Measurements from ENCODE around the gene GNL3L. TPM values are rescaled to one million over a fixed set of nuclear protein-coding genes. Genes with fewer than 3 reads are reported as not detected.
"Not testable (repeated sequence)": the region's sequence is repeated elsewhere in the genome, so short reads cannot be mapped to it uniquely, and the experiment has no call there.

The GNL3L gene
- total and polyA plus RNA-seq, 8 donors: 3.0 to 60.7 (median 15.7) TPM

GRCh38 chrX:54540289-54540688 is 10.3 kb downstream of the GNL3L start:
- peaks cover 0 to 6% (median 0%) of the 10 kb centered on the region in 4 donors for H3K9me3 ChIP-seq
- no peak overlapping the region for H3K27ac ChIP-seq
- TF ChIP-seq EP300 (IDR thresholded peaks at IDR 0.05): no peak
- no peak for TF ChIP-seq POLR2A (IDR thresholded peaks at IDR 0.05)
- TF ChIP-seq CTCF (IDR thresholded peaks at IDR 0.05): no peak
- no peak for TF ChIP-seq POLR2AphosphoS5 (IDR thresholded peaks at IDR 0.05)
- no peak overlapping the region for H3K4me3 ChIP-seq
- WGBS, 5 donors: 70 to 95% (median 90%) methylated on average over 4 of the region's 4 CpGs
- H3K36me3 ChIP-seq: peaks cover 10 to 80% (median 79%) of the 10 kb centered on the region in 4 donors
- DNase-seq: peak in 1 of 2 donors; percentile 15
- no peaks in the 10 kb centered on the region for H3K27me3 ChIP-seq
- no peaks in the 10 kb centered on the region for H3K4me1 ChIP-seq
- intact Hi-C loops (cut with DNase I; ENCODE audit: low total_unique reads): no loop called here

- H3K27ac ChIP-seq; DNase-seq; intact Hi-C loops (cut with DNase I; ENCODE audit: low total_unique reads); H3K4me1 ChIP-seq; H3K4me3 ChIP-seq; H3K27me3 ChIP-seq; H3K9me3 ChIP-seq: not testable (repeated sequence)
- peaks cover 11 to 95% (median 92%) of the 10 kb centered on the region in 4 donors for H3K36me3 ChIP-seq
- 78 to 100% (median 93%) methylated on average over 1 to 4 of the region's 4 CpGs for WGBS, 5 donors
Measured at GRCh38 chrX:54542239-54542638, 12.2 kb downstream of the GNL3L start.

- TF ChIP-seq EP300 (IDR thresholded peaks at IDR 0.05) (no peak), CTCF (IDR thresholded peaks at IDR 0.05) (no peak), POLR2A (IDR thresholded peaks at IDR 0.05) (no peak), POLR2AphosphoS5 (IDR thresholded peaks at IDR 0.05) (no peak)
- peaks cover 11 to 100% (median 97%) of the 10 kb centered on the region in 4 donors for H3K36me3 ChIP-seq
- H3K4me1 ChIP-seq: no peaks in the 10 kb centered on the region
- no peak for DNase-seq
- 81 to 100% (median 98%) methylated on average over 4 of the region's 4 CpGs for WGBS, 5 donors
- intact Hi-C loops (cut with DNase I; ENCODE audit: low total_unique reads): no loop called here
- H3K27ac ChIP-seq: no peak overlapping the region
- H3K4me3 ChIP-seq: no peak overlapping the region
- no peaks in the 10 kb centered on the region for H3K9me3 ChIP-seq
- no peaks in the 10 kb centered on the region for H3K27me3 ChIP-seq
Measured at GRCh38 chrX:54550821-54551220, 20.8 kb downstream of the GNL3L start.

GRCh38 chrX:54551801-54552200 is 21.8 kb downstream of the GNL3L start:
- no peaks in the 10 kb centered on the region for H3K9me3 ChIP-seq
- no peak overlapping the region for H3K4me3 ChIP-seq
- intact Hi-C loops (cut with DNase I; ENCODE audit: low total_unique reads): no loop called here
- H3K4me1 ChIP-seq: no peaks in the 10 kb centered on the region
- peaks cover 11 to 100% (median 97%) of the 10 kb centered on the region in 4 donors for H3K36me3 ChIP-seq
- DNase-seq: no peak
- TF ChIP-seq POLR2A (IDR thresholded peaks at IDR 0.05) (no peak), POLR2AphosphoS5 (IDR thresholded peaks at IDR 0.05) (no peak), EP300 (IDR thresholded peaks at IDR 0.05) (no peak), CTCF (IDR thresholded peaks at IDR 0.05) (no peak)
- H3K27ac ChIP-seq: no peak overlapping the region
- 75 to 100% (median 97%) methylated on average over 7 to 8 of the region's 8 CpGs for WGBS, 5 donors
- no peaks in the 10 kb centered on the region for H3K27me3 ChIP-seq

- intact Hi-C loops (cut with DNase I; ENCODE audit: low total_unique reads); DNase-seq; H3K27me3 ChIP-seq; H3K4me3 ChIP-seq; H3K9me3 ChIP-seq; H3K4me1 ChIP-seq; H3K27ac ChIP-seq: not testable (repeated sequence)
- 86 to 97% (median 94%) methylated on average over 7 of the region's 7 CpGs for WGBS, 5 donors
- peaks cover 0 to 100% (median 98%) of the 10 kb centered on the region in 4 donors for H3K36me3 ChIP-seq
Measured at GRCh38 chrX:54555006-54555405, 25.0 kb downstream of the GNL3L start.

Measured in stomach (tissue), 9 donors.